Measurements from ENCODE around the gene HNRNPL.

DNA sequence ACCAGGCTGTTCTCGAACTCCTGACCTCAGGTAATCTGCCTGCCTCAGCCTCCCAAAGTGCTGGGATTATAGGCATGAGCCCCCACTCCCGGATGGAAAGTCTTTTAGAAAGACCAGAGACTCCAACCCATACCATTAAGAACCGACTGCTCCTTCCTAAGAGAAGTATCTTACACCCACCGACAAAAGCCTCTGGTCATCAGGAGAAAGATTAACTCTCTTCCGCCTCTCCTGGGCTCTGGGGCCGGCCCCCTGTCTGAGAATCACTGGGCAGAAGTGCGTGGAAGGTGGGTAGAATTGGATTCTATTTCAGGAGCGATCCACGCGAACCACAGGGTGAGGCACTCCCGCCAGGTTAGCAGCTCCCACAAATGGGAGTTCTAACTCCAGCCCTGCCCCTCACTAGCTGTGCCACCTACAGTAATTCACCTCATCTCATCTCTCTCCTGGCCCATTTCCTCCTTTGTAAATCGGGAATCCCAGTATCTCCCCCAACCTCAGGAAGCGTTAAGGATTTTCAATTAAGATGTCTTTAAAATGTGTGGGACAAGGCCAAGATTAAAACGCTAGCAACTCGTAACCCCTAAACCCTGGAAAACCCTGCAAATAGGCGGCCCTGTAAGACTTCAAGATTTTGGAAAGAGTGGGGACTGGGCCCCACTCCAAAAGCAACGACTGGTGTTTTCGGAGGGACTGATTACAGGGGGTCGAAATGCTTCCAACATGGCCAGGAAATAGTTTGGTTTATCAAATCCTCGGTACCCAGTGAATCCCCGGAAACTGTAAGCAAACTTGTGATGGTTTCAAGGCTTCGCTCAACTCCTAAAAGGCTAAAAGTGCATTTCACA, 1.3 kb downstream of the HNRNPL start:
- TF ChIP-seq, protein P1, sequence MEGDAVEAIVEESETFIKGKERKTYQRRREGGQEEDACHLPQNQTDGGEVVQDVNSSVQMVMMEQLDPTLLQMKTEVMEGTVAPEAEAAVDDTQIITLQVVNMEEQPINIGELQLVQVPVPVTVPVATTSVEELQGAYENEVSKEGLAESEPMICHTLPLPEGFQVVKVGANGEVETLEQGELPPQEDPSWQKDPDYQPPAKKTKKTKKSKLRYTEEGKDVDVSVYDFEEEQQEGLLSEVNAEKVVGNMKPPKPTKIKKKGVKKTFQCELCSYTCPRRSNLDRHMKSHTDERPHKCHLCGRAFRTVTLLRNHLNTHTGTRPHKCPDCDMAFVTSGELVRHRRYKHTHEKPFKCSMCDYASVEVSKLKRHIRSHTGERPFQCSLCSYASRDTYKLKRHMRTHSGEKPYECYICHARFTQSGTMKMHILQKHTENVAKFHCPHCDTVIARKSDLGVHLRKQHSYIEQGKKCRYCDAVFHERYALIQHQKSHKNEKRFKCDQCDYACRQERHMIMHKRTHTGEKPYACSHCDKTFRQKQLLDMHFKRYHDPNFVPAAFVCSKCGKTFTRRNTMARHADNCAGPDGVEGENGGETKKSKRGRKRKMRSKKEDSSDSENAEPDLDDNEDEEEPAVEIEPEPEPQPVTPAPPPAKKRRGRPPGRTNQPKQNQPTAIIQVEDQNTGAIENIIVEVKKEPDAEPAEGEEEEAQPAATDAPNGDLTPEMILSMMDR (conservative IDR thresholded peaks at IDR 0.05; ENCODE audit: low read depth, low read length), result no peak
- TF ChIP-seq EZH2 (IDR thresholded peaks at IDR 0.05; ENCODE audit: borderline replicate concordance, low read depth, low read length, poor library complexity, severe bottlenecking), result no peak

Measured in A673 (cell line).